ENCODE data around the gene ULK4. TPM values are rescaled to one million over a fixed set of nuclear protein-coding genes. Genes with fewer than 3 reads are reported as not detected.

Gene ULK4
- total RNA-seq, 4 donors from 2014 or later = 2.0 to 3.0 (median 2.3) TPM

GRCh38 chr3:41640076-41640475 is 321.8 kb downstream of the ULK4 start:
- Histone ChIP-seq H3K4me1 (no peaks in the 10 kb centered on the region), H3K4me3 (no peak overlapping the region), H3K9me3 (no peaks in the 10 kb centered on the region), H3K27me3 (no peaks in the 10 kb centered on the region), H3K27ac (no peak overlapping the region), H3K36me3 (no peaks in the 10 kb centered on the region)
- DNase-seq (no peak), ATAC-seq (no peak)
- intact Hi-C loops (cut with DNase I; ENCODE audit: low total_unique reads) (no loop called here), in situ Hi-C loops (cut with MboI; ENCODE audit: low sequenced_read_pairs in 4 of 4) (no loop called here)
- TF ChIP-seq CTCF (IDR thresholded peaks at IDR 0.05 in 4 of 5, conservative IDR thresholded peaks at IDR 0.05 in 1 of 5) = no peak
- no peak for TF ChIP-seq POLR2A (IDR thresholded peaks at IDR 0.05)

DNA sequence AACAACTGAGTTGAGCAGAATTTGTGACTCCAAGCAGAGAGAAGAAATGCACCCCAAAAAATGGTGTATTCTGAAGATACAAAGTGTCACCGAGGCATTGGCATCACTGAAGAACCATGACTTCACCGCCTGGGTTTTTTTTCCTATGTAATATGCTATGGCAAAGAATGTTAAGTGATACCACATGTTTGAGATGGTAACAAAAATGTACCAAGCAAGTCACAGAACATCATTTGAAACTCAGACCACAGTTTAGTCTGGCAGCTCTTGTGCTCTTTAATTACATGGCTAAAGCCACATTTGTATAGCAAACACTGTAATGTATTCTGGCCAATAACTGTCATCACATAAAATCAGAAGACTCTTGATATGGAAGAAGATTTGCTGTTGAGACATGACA is 323.5 kb downstream of the ULK4 start:
- in situ Hi-C loops (cut with MboI; ENCODE audit: low sequenced_read_pairs in 4 of 4) = no loop called here
- TF ChIP-seq POLR2A (IDR thresholded peaks at IDR 0.05) = no peak
- no peak for TF ChIP-seq CTCF (IDR thresholded peaks at IDR 0.05 in 4 of 5, conservative IDR thresholded peaks at IDR 0.05 in 1 of 5)
- intact Hi-C loops (cut with DNase I; ENCODE audit: low total_unique reads) = no loop called here
- DNase-seq (no peak), ATAC-seq (no peak)
- Histone ChIP-seq H3K4me1 (no peaks in the 10 kb centered on the region), H3K9me3 (no peaks in the 10 kb centered on the region), H3K4me3 (no peak overlapping the region), H3K27ac (no peak overlapping the region), H3K27me3 (no peaks in the 10 kb centered on the region), H3K36me3 (no peaks in the 10 kb centered on the region)

- H3K27ac ChIP-seq = no peak overlapping the region
- H3K4me1 ChIP-seq = peaks cover 0 to 4% of the 10 kb centered on the region in 2 donors
- no peak overlapping the region for H3K4me3 ChIP-seq
- no peaks in the 10 kb centered on the region for H3K36me3 ChIP-seq
- no peak for ATAC-seq
- no peaks in the 10 kb centered on the region for H3K27me3 ChIP-seq
- intact Hi-C loops (cut with DNase I; ENCODE audit: low total_unique reads) = no loop called here
- H3K9me3 ChIP-seq = no peaks in the 10 kb centered on the region
- in situ Hi-C loops (cut with MboI; ENCODE audit: low sequenced_read_pairs in 4 of 4) = no loop called here
- TF ChIP-seq CTCF (IDR thresholded peaks at IDR 0.05 in 4 of 5, conservative IDR thresholded peaks at IDR 0.05 in 1 of 5) (no peak), POLR2A (IDR thresholded peaks at IDR 0.05) (no peak)
- no peak for DNase-seq
These were observed 329.2 kb downstream of the ULK4 start for GRCh38 chr3:41632700-41633099.

DNA sequence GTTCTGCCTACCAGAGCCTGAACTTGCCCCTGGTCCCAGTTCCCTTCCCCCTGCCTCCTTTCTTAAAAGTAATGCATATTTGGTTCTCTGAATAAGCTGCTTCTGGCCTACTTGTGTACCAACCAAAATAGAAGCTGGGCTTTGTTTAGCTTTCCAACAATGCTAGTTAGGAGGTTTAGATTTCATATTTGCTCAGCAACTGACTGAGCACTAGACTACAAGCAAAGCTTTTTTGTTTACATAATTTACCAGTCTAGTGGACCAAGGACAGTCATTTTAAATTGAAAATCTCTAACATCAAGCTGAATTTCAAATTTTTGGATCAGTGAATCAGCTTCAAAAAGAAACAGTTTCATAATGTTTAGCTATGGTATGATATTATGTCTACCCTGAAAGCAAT is 331.2 kb downstream of the ULK4 start:
- in situ Hi-C loops (cut with MboI; ENCODE audit: low sequenced_read_pairs in 4 of 4) (no loop called here), intact Hi-C loops (cut with DNase I; ENCODE audit: low total_unique reads) (no loop called here)
- Histone ChIP-seq H3K27me3 (no peaks in the 10 kb centered on the region), H3K27ac (no peak overlapping the region), H3K4me3 (no peak overlapping the region), H3K9me3 (no peaks in the 10 kb centered on the region), H3K36me3 (no peaks in the 10 kb centered on the region), H3K4me1 (peaks cover 0 to 4% of the 10 kb centered on the region in 2 donors)
- ATAC-seq (no peak), DNase-seq (no peak)
- no peak for TF ChIP-seq CTCF (IDR thresholded peaks at IDR 0.05 in 4 of 5, conservative IDR thresholded peaks at IDR 0.05 in 1 of 5)
- TF ChIP-seq POLR2A (IDR thresholded peaks at IDR 0.05) = no peak

- H3K4me1 ChIP-seq = peaks cover 0 to 4% of the 10 kb centered on the region in 2 donors
- no peaks in the 10 kb centered on the region for H3K9me3 ChIP-seq
- no peaks in the 10 kb centered on the region for H3K36me3 ChIP-seq
- intact Hi-C loops (cut with DNase I; ENCODE audit: low total_unique reads) = no loop called here
- no peak for DNase-seq
- in situ Hi-C loops (cut with MboI; ENCODE audit: low sequenced_read_pairs in 4 of 4) = no loop called here
- H3K27ac ChIP-seq = no peak overlapping the region
- TF ChIP-seq CTCF (IDR thresholded peaks at IDR 0.05 in 4 of 5, conservative IDR thresholded peaks at IDR 0.05 in 1 of 5) (no peak), POLR2A (IDR thresholded peaks at IDR 0.05) (no peak)
- H3K4me3 ChIP-seq = no peak overlapping the region
- no peaks in the 10 kb centered on the region for H3K27me3 ChIP-seq
- no peak for ATAC-seq
These were observed 331.9 kb downstream of the ULK4 start for GRCh38 chr3:41629986-41630385.

Data from gastrocnemius medialis (tissue), 4 donors.